Liver (tissue), 9 donors: Measurements from ENCODE around the gene C1GALT1. TPM values are rescaled to one million over a fixed set of nuclear protein-coding genes. Genes with fewer than 3 reads are reported as not detected.

Experiments used
- DNase-seq: peaks from one replicate; pipeline ENCODE4 v3.0.0-alpha.2; 2017; ENCODE audit warnings: low spot score
- H3K27ac ChIP-seq, 2 donors: one replicate each; pipeline ENCODE4 v1.7.0; 2013; ENCODE audit warnings: inconsistent platforms in 2 of 2, low read length in 2 of 2, control low read depth in 1 of 2, low read depth in 1 of 2, mild to moderate bottlenecking in 1 of 2
- H3K27me3 ChIP-seq, 4 donors: one replicate each; pipeline versions ENCODE4 v1.6.1 to v1.7.0; 2013; ENCODE audit warnings: low read length in 3 of 4, inconsistent platforms in 1 of 4, mild to moderate bottlenecking in 1 of 4, moderate library complexity in 1 of 4; ENCODE audit not compliant: control insufficient read depth in 4 of 4, insufficient read depth in 4 of 4
- H3K36me3 ChIP-seq, 4 donors: one replicate each; pipeline versions ENCODE4 v1.6.1 to v1.7.0; 2013; ENCODE audit warnings: low read length in 3 of 4, mild to moderate bottlenecking in 3 of 4, low read depth in 1 of 4, moderate library complexity in 1 of 4; ENCODE audit not compliant: control insufficient read depth in 4 of 4, insufficient read depth in 3 of 4
- H3K4me1 ChIP-seq, 4 donors: one replicate each; pipeline versions ENCODE4 v1.6.1 to v1.7.0; 2013; ENCODE audit warnings: low read length in 3 of 4, mild to moderate bottlenecking in 3 of 4, moderate library complexity in 1 of 4; ENCODE audit not compliant: control insufficient read depth in 4 of 4, insufficient read depth in 4 of 4
- H3K4me3 ChIP-seq, 3 donors: one replicate each; pipeline versions ENCODE4 v1.6.1 to v1.7.0; 2013; ENCODE audit warnings: low read length in 3 of 3, control low read depth in 1 of 3, low read depth in 1 of 3, mild to moderate bottlenecking in 1 of 3
- H3K9ac ChIP-seq, 2 donors: one replicate each; pipeline ENCODE4 v1.7.0; 2013; ENCODE audit warnings: low read length in 2 of 2, mild to moderate bottlenecking in 2 of 2, moderate library complexity in 2 of 2, control low read depth in 1 of 2, low read depth in 1 of 2
- H3K9me3 ChIP-seq, 4 donors: one replicate each; pipeline versions ENCODE4 v1.6.1 to v1.7.0; 2013; ENCODE audit warnings: low read length in 3 of 4; ENCODE audit not compliant: control insufficient read depth in 4 of 4
- ATF3 ChIP-seq: IDR thresholded peaks from 2 replicates; pipeline ENCODE4 v1.6.1; 2016; ENCODE audit warnings: antibody characterized with exemption
- CTCF ChIP-seq: fragments of 150-350 bp; IDR thresholded peaks from 2 replicates; pipeline ENCODE4 v1.5.1; 2017; ENCODE audit warnings: improper control_type of control experiment, low read depth, low read length; ENCODE audit not compliant: missing input control
- FOXA2 ChIP-seq: IDR thresholded peaks from 2 replicates; pipeline ENCODE4 v1.6.1; 2016; ENCODE audit warnings: antibody characterized with exemption
- HNF4G ChIP-seq: IDR thresholded peaks from 2 replicates; pipeline ENCODE4 v1.6.1; 2016; ENCODE audit warnings: antibody characterized with exemption
- JUND ChIP-seq, 2 donors: IDR thresholded peaks; 2 replicates each; pipeline ENCODE4 v1.6.1; 2016; ENCODE audit warnings: antibody characterized with exemption in 2 of 2
- MAX ChIP-seq: IDR thresholded peaks from 2 replicates; pipeline ENCODE4 v1.6.1; 2016; ENCODE audit warnings: antibody characterized with exemption
- REST ChIP-seq: IDR thresholded peaks from 2 replicates; pipeline ENCODE4 v1.6.1; 2016; ENCODE audit warnings: antibody characterized with exemption, mild to moderate bottlenecking
- RXRA ChIP-seq, 2 donors: IDR thresholded peaks; 2 replicates each; pipeline ENCODE4 v1.6.1; 2017 to 2018; ENCODE audit warnings: antibody characterized with exemption in 2 of 2, mild to moderate bottlenecking in 1 of 2
- SP1 ChIP-seq: IDR thresholded peaks from 2 replicates; pipeline ENCODE4 v1.6.1; 2018; ENCODE audit warnings: antibody characterized with exemption, mild to moderate bottlenecking
- YY1 ChIP-seq: IDR thresholded peaks from 2 replicates; pipeline ENCODE4 v1.6.1; 2016; ENCODE audit warnings: antibody characterized with exemption, mild to moderate bottlenecking
- ZBTB33 ChIP-seq: IDR thresholded peaks from 2 replicates; pipeline ENCODE4 v1.6.1; 2016; ENCODE audit warnings: antibody characterized with exemption
- WGBS: extraction: QIAGEN DNeasy Blood & Tissue Kit; methylation state at CpG from one replicate; pipeline ENCODE4 v1.1.7; 2013; 5-methylcytosine and 5-hydroxymethylcytosine counted together
- polyA plus RNA-seq, 2 donors: library from polyadenylated mRNA; stranded (reverse) in 1 of 2; unstranded in 1 of 2; fragments of 200-250 nt in 1 of 2; fragments of >200 nt in 1 of 2; fragmentation: Nextera tagmentation in 1 of 2; extraction: Ambion mirVana in 1 of 2; gene quantifications; one replicate each; pipeline versions ENCODE4 v1.2.1 to v1.2.3, GENCODE V29; 2013 to 2015
- total RNA-seq, 2 donors: library from RNA; depleted of rRNA; stranded (reverse); fragments of >200 nt; gene quantifications; one replicate each; pipeline ENCODE4 v1.2.3, GENCODE V29; 2014
- donor health status: healthy.
- donor health status: healthy.
- donor health status: healthy.
- donor health status: healthy.
- donor health status: healthy.

C1GALT1 gene
- total and polyA plus RNA-seq, 4 donors: 5.6 to 28.6 (median 12.5) TPM

- TF ChIP-seq REST (no peak), SP1 (no peak), MAX (no peak), JUND (IDR thresholded peaks at IDR 0.05) (no peak)
Measured at GRCh38 chr7:7266257-7266881, 84.0 kb downstream of the C1GALT1 start (continued).

- no peak overlapping the region for H3K27ac ChIP-seq
- H3K4me1 ChIP-seq: no peaks in the 10 kb centered on the region
- H3K9ac ChIP-seq: no peak overlapping the region
- no peaks in the 10 kb centered on the region for H3K36me3 ChIP-seq
- TF ChIP-seq CTCF (no peak), ATF3 (no peak), MAX (no peak), YY1 (no peak), FOXA2 (no peak), HNF4G (no peak), ZBTB33 (no peak), RXRA (IDR thresholded peaks at IDR 0.05) (no peak)
- DNase-seq: no peak
- no peaks in the 10 kb centered on the region for H3K9me3 ChIP-seq
- no peaks in the 10 kb centered on the region for H3K27me3 ChIP-seq
- no peak overlapping the region for H3K4me3 ChIP-seq
- WGBS: 84% methylated on average over 10 of the region's 10 CpGs
Measured at GRCh38 chr7:7271094-7271874, 88.9 kb downstream of the C1GALT1 start.
